Natural killer cell treated with Interleukin-12 subunit alpha and Interleukin-12 subunit beta and Interleukin-15 and Interleukin-18, amount 100 ng/mL, for 72 hours (primary cell): Measurements from ENCODE around the gene LAMA5. TPM values are rescaled to one million over a fixed set of nuclear protein-coding genes. Genes with fewer than 3 reads are reported as not detected.

Experiments
- ATAC-seq, 2 donors: fragments of 150-1000 bp; cut with Tn5 transposase in 1 of 2; sonication (Bioruptor Pico), chemical (Tn5 transposase) in 1 of 2; 2 replicates each; pipeline ENCODE4 v1.10.0; 2021
- DNase-seq: peaks from one replicate; pipeline ENCODE4 v3.0.0; 2022; ENCODE audit warnings: low spot score
- H3K27ac Mint-ChIP-seq, 2 donors: 1 replicate in 1 of 2; 2 replicates in 1 of 2; pipeline ENCODE4 v1.8.0; 2022; ENCODE audit warnings: mixed read lengths in 2 of 2, mild to moderate bottlenecking in 1 of 2, moderate library complexity in 1 of 2
- H3K27me3 Mint-ChIP-seq, 2 donors: 1 replicate in 1 of 2; 2 replicates in 1 of 2; pipeline ENCODE4 v1.8.0; 2022; ENCODE audit warnings: mixed read lengths in 2 of 2
- H3K36me3 Mint-ChIP-seq: one replicate; pipeline ENCODE4 v1.8.0; 2022; ENCODE audit warnings: mixed read lengths
- H3K4me1 Mint-ChIP-seq, 2 donors: 1 replicate in 1 of 2; 2 replicates in 1 of 2; pipeline ENCODE4 v1.8.0; 2022; ENCODE audit warnings: low read depth in 2 of 2, mixed read lengths in 2 of 2, mild to moderate bottlenecking in 1 of 2
- H3K4me3 Mint-ChIP-seq: one replicate; pipeline ENCODE4 v1.8.0; 2022; ENCODE audit warnings: mixed read lengths
- H3K9me3 Mint-ChIP-seq: 2 replicates; pipeline ENCODE4 v1.8.0; 2022; ENCODE audit warnings: mixed read lengths
- total RNA-seq, 2 donors: library from RNA; stranded (reverse); gene quantifications; one replicate each; pipeline ENCODE4 v1.2.3, GENCODE V29; 2022

LAMA5 gene
- total RNA-seq, 2 donors from 2014 or later = 1.5 to 1.9 TPM

- H3K27ac Mint-ChIP-seq = no peak overlapping the region
- no peaks in the 10 kb centered on the region for H3K4me1 Mint-ChIP-seq
- no peak overlapping the region for H3K4me3 Mint-ChIP-seq
- ATAC-seq = no peak
- H3K9me3 Mint-ChIP-seq = peaks cover 7% of the 10 kb centered on the region
- DNase-seq = no peak
- H3K36me3 Mint-ChIP-seq = peaks cover 7% of the 10 kb centered on the region
- peaks cover 0 to 3% of the 10 kb centered on the region in 2 donors for H3K27me3 Mint-ChIP-seq
Measured at GRCh38 chr20:62348604-62349003, 18.5 kb downstream of the LAMA5 start.

GRCh38 chr20:62347445-62347844, 19.7 kb downstream of the LAMA5 start:
- peaks cover 7% of the 10 kb centered on the region for H3K9me3 Mint-ChIP-seq
- no peak for DNase-seq
- ATAC-seq = no peak
- no peaks in the 10 kb centered on the region for H3K4me1 Mint-ChIP-seq
- H3K27me3 Mint-ChIP-seq = peaks cover 0 to 5% of the 10 kb centered on the region in 2 donors
- H3K4me3 Mint-ChIP-seq = no peak overlapping the region
- H3K36me3 Mint-ChIP-seq = peaks cover 7% of the 10 kb centered on the region
- H3K27ac Mint-ChIP-seq = no peak overlapping the region

- Mint-ChIP-seq H3K9me3 (peaks cover 7% of the 10 kb centered on the region), H3K36me3 (peaks cover 7% of the 10 kb centered on the region), H3K27ac (no peak overlapping the region), H3K4me3 (no peak overlapping the region), H3K4me1 (no peaks in the 10 kb centered on the region), H3K27me3 (peaks cover 0 to 5% of the 10 kb centered on the region in 2 donors)
- no peak for DNase-seq
- peak in 1 of 2 donors; percentile 3 for ATAC-seq
Measured at GRCh38 chr20:62347151-62347404, 20.0 kb downstream of the LAMA5 start.

GRCh38 chr20:62346398-62347150, 20.5 kb downstream of the LAMA5 start:
- H3K4me3 Mint-ChIP-seq = no peak overlapping the region
- H3K9me3 Mint-ChIP-seq = peaks cover 7% of the 10 kb centered on the region
- no peaks in the 10 kb centered on the region for H3K4me1 Mint-ChIP-seq
- peak; percentile 25 to 30 for ATAC-seq
- peaks cover 7% of the 10 kb centered on the region for H3K36me3 Mint-ChIP-seq
- no peak overlapping the region for H3K27ac Mint-ChIP-seq
- no peak for DNase-seq
- H3K27me3 Mint-ChIP-seq = peaks cover 0 to 5% of the 10 kb centered on the region in 2 donors

- peak in 1 of 2 donors; percentile 57 for ATAC-seq
- Mint-ChIP-seq H3K27ac (no peak overlapping the region), H3K27me3 (peaks cover 0 to 5% of the 10 kb centered on the region in 2 donors), H3K4me3 (no peak overlapping the region), H3K4me1 (no peaks in the 10 kb centered on the region), H3K36me3 (peaks cover 7% of the 10 kb centered on the region), H3K9me3 (peaks cover 7% of the 10 kb centered on the region)
- DNase-seq = no peak
Measured at GRCh38 chr20:62345681-62346370, 21.3 kb downstream of the LAMA5 start.

- Mint-ChIP-seq H3K4me1 (no peaks in the 10 kb centered on the region), H3K36me3 (peaks cover 7% of the 10 kb centered on the region), H3K27ac (no peak overlapping the region), H3K27me3 (peaks cover 3 to 9% of the 10 kb centered on the region in 2 donors), H3K9me3 (peaks cover 7% of the 10 kb centered on the region), H3K4me3 (no peak overlapping the region)
- no peak for DNase-seq
- no peak for ATAC-seq
Measured at GRCh38 chr20:62344782-62345181, 22.3 kb downstream of the LAMA5 start.

GRCh38 chr20:62344092-62344491, 23.0 kb downstream of the LAMA5 start:
- ATAC-seq (no peak), DNase-seq (no peak)
- H3K36me3 Mint-ChIP-seq = peaks cover 7% of the 10 kb centered on the region
- H3K4me1 Mint-ChIP-seq = no peaks in the 10 kb centered on the region
- no peak overlapping the region for H3K4me3 Mint-ChIP-seq
- peaks cover 9 to 13% of the 10 kb centered on the region in 2 donors for H3K27me3 Mint-ChIP-seq
- H3K9me3 Mint-ChIP-seq = peaks cover 4% of the 10 kb centered on the region
- no peak overlapping the region for H3K27ac Mint-ChIP-seq

GRCh38 chr20:62342910-62343309, 24.2 kb downstream of the LAMA5 start:
- H3K36me3 Mint-ChIP-seq = no peaks in the 10 kb centered on the region
- H3K27me3 Mint-ChIP-seq = peaks cover 9 to 11% of the 10 kb centered on the region in 2 donors
- no peak for DNase-seq
- no peak for ATAC-seq
- no peaks in the 10 kb centered on the region for H3K9me3 Mint-ChIP-seq
- no peak overlapping the region for H3K27ac Mint-ChIP-seq
- no peak overlapping the region for H3K4me3 Mint-ChIP-seq
- no peaks in the 10 kb centered on the region for H3K4me1 Mint-ChIP-seq

- H3K36me3 Mint-ChIP-seq = no peaks in the 10 kb centered on the region
- H3K4me3 Mint-ChIP-seq = no peak overlapping the region
- H3K9me3 Mint-ChIP-seq = no peaks in the 10 kb centered on the region
- no peaks in the 10 kb centered on the region for H3K4me1 Mint-ChIP-seq
- peaks cover 9 to 11% of the 10 kb centered on the region in 2 donors for H3K27me3 Mint-ChIP-seq
- no peak for ATAC-seq
- no peak for DNase-seq
- H3K27ac Mint-ChIP-seq = no peak overlapping the region
Measured at GRCh38 chr20:62339647-62340062, 27.5 kb downstream of the LAMA5 start.

GRCh38 chr20:62338294-62338620, 28.9 kb downstream of the LAMA5 start:
- H3K4me3 Mint-ChIP-seq = no peak overlapping the region
- H3K27ac Mint-ChIP-seq = no peak overlapping the region
- DNase-seq = no peak
- no peaks in the 10 kb centered on the region for H3K4me1 Mint-ChIP-seq
- peaks cover 9 to 11% of the 10 kb centered on the region in 2 donors for H3K27me3 Mint-ChIP-seq
- no peaks in the 10 kb centered on the region for H3K9me3 Mint-ChIP-seq
- no peaks in the 10 kb centered on the region for H3K36me3 Mint-ChIP-seq
- ATAC-seq = peak in 1 of 2 donors; percentile 17

GRCh38 chr20:62337558-62338293, 29.4 kb downstream of the LAMA5 start:
- Mint-ChIP-seq H3K27me3 (peaks cover 8 to 9% of the 10 kb centered on the region in 2 donors), H3K4me3 (no peak overlapping the region), H3K4me1 (no peaks in the 10 kb centered on the region), H3K27ac (no peak overlapping the region), H3K9me3 (no peaks in the 10 kb centered on the region), H3K36me3 (no peaks in the 10 kb centered on the region)
- ATAC-seq = peak; percentile 11 to 21
- DNase-seq = no peak

- H3K36me3 Mint-ChIP-seq = no peaks in the 10 kb centered on the region
- no peaks in the 10 kb centered on the region for H3K9me3 Mint-ChIP-seq
- no peak overlapping the region for H3K4me3 Mint-ChIP-seq
- ATAC-seq (peak in 1 of 2 donors; percentile 7), DNase-seq (peak; percentile 44)
- H3K27ac Mint-ChIP-seq = no peak overlapping the region
- H3K4me1 Mint-ChIP-seq = no peaks in the 10 kb centered on the region
- peaks cover 8 to 9% of the 10 kb centered on the region in 2 donors for H3K27me3 Mint-ChIP-seq
Measured at GRCh38 chr20:62336775-62337557, 30.1 kb downstream of the LAMA5 start.

- H3K27ac Mint-ChIP-seq = no peak overlapping the region
- no peaks in the 10 kb centered on the region for H3K9me3 Mint-ChIP-seq
- H3K36me3 Mint-ChIP-seq = no peaks in the 10 kb centered on the region
- H3K4me3 Mint-ChIP-seq = no peak overlapping the region
- DNase-seq (peak; percentile 45), ATAC-seq (no peak)
- peaks cover 8 to 9% of the 10 kb centered on the region in 2 donors for H3K27me3 Mint-ChIP-seq
- no peaks in the 10 kb centered on the region for H3K4me1 Mint-ChIP-seq
Measured at GRCh38 chr20:62336329-62336728, 30.8 kb downstream of the LAMA5 start.
